Neural cell (in vitro differentiated cells): ENCODE data around the gene ACP4. TPM values are rescaled to one million over a fixed set of nuclear protein-coding genes. Genes with fewer than 3 reads are reported as not detected.
"Not testable (repeated sequence)": the region's sequence is repeated elsewhere in the genome, so short reads cannot be mapped to it uniquely, and the experiment has no call there.

Experiments used
- H2AFZ ChIP-seq: fragments of 200-600, 300-800 bp; sonication (generic), shearing (Covaris generic); 2 replicates; pipeline ENCODE4 v1.6.0; 2014; ENCODE audit warnings: low read depth, mild to moderate bottlenecking, antibody characterized with exemption, low read length, moderate library complexity
- H3F3A ChIP-seq: fragments of 200-600 bp; shearing (Covaris generic); 2 replicates; pipeline ENCODE4 v1.6.1; 2016; ENCODE audit warnings: mild to moderate bottlenecking, moderate library complexity, mixed read lengths, antibody characterized with exemption, low read length; ENCODE audit not compliant: insufficient read depth, poor library complexity, severe bottlenecking
- H3K27ac ChIP-seq: fragments of 200-600, 300-800 bp; sonication (generic), shearing (Covaris generic); 2 replicates; pipeline ENCODE4 v1.5.1; 2014; ENCODE audit warnings: mild to moderate bottlenecking, low read length, moderate library complexity
- H3K27me3 ChIP-seq: fragments of 300-800, 200-600 bp; sonication (generic), shearing (Covaris generic); 2 replicates; pipeline ENCODE4 v1.6.0; 2014; ENCODE audit warnings: mild to moderate bottlenecking, low read depth, low read length, moderate library complexity; ENCODE audit not compliant: insufficient read depth
- H3K36me3 ChIP-seq: fragments of 300-800, 200-600 bp; sonication (generic), shearing (Covaris generic); 2 replicates; pipeline ENCODE4 v1.5.1; 2014; ENCODE audit warnings: mild to moderate bottlenecking, antibody characterized with exemption, low read length, moderate library complexity; ENCODE audit not compliant: insufficient read depth
- H3K4me2 ChIP-seq: fragments of 300-800, 200-600 bp; sonication (generic), shearing (Covaris generic); 2 replicates; pipeline ENCODE4 v1.6.0; 2014; ENCODE audit warnings: mild to moderate bottlenecking, low read length
- H3K4me3 ChIP-seq: fragments of 300-800, 200-600 bp; sonication (generic), shearing (Covaris generic); 2 replicates; pipeline ENCODE4 v1.5.1; 2014; ENCODE audit warnings: mild to moderate bottlenecking, low read length, moderate library complexity
- H3K79me2 ChIP-seq: fragments of 200-600 bp; shearing (Covaris generic); replicated peaks from 2 replicates; pipeline ENCODE4 v1.6.0; 2014; ENCODE audit warnings: mild to moderate bottlenecking, low read length, moderate library complexity; ENCODE audit not compliant: insufficient read depth
- H3K9ac ChIP-seq: fragments of 300-800, 200-600 bp; sonication (generic), shearing (Covaris generic); 2 replicates; pipeline ENCODE4 v1.6.1; 2016; ENCODE audit warnings: mild to moderate bottlenecking, low read length, mixed read lengths
- H3K9me2 ChIP-seq: fragments of 200-600 bp; shearing (Covaris generic); 2 replicates; pipeline ENCODE4 v1.6.1; 2016; ENCODE audit warnings: mild to moderate bottlenecking, low read length, mixed read lengths; ENCODE audit not compliant: insufficient read depth
- H3K9me3 ChIP-seq: fragments of 200-600, 300-800 bp; sonication (generic), shearing (Covaris generic); 2 replicates; pipeline ENCODE4 v1.6.1; 2016; ENCODE audit warnings: mild to moderate bottlenecking, mixed run types, low read length, moderate library complexity, mixed read lengths
- H4K20me1 ChIP-seq: fragments of 200-600 bp; shearing (Covaris generic); 2 replicates; pipeline ENCODE4 v1.6.1; 2016; ENCODE audit warnings: mild to moderate bottlenecking, mixed run types; ENCODE audit not compliant: insufficient read depth
- CTCF ChIP-seq: fragments of 450-650 bp; IDR thresholded peaks from 2 replicates; pipeline ENCODE4 v1.5.1; 2014; ENCODE audit warnings: antibody characterized with exemption, mild to moderate bottlenecking, moderate library complexity; ENCODE audit not compliant: poor library complexity, severe bottlenecking
- EP300 ChIP-seq: fragments of 450-650 bp; conservative IDR thresholded peaks from 2 replicates; pipeline ENCODE4 v1.6.1; 2014; ENCODE audit warnings: antibody characterized with exemption, mild to moderate bottlenecking, moderate library complexity; ENCODE audit not compliant: poor library complexity, severe bottlenecking
- EZH2 ChIP-seq: fragments of 200-600, 300-800 bp; shearing (Covaris generic), sonication (generic); IDR thresholded peaks from 2 replicates; pipeline ENCODE4 v1.6.1; 2014; ENCODE audit warnings: antibody characterized with exemption, low read length, borderline replicate concordance, mild to moderate bottlenecking; ENCODE audit not compliant: insufficient read depth, poor library complexity, severe bottlenecking
- MXI1 ChIP-seq: fragments of 450-650 bp; conservative IDR thresholded peaks from 2 replicates; pipeline ENCODE4 v1.6.1; 2014; ENCODE audit warnings: antibody characterized with exemption, mild to moderate bottlenecking; ENCODE audit not compliant: poor library complexity, severe bottlenecking
- POLR2AphosphoS5 ChIP-seq: IDR thresholded peaks from 2 replicates; pipeline ENCODE4 v1.6.1; 2012
- RAD21 ChIP-seq: fragments of 450-650 bp; conservative IDR thresholded peaks from 2 replicates; pipeline ENCODE4 v1.6.1; 2014; ENCODE audit warnings: antibody characterized with exemption, mild to moderate bottlenecking, moderate library complexity
- REST ChIP-seq: IDR thresholded peaks from 2 replicates; pipeline ENCODE4 v1.6.1; 2012; ENCODE audit warnings: borderline replicate concordance
- SMC3 ChIP-seq: fragments of 450-650 bp; conservative IDR thresholded peaks from 2 replicates; pipeline ENCODE4 v1.6.1; 2014; ENCODE audit warnings: antibody characterized with exemption, mild to moderate bottlenecking, moderate library complexity; ENCODE audit not compliant: poor library complexity
- TAF1 ChIP-seq: IDR thresholded peaks from 2 replicates; pipeline ENCODE4 v1.6.1; 2012; ENCODE audit warnings: low read depth
- polyA plus RNA-seq: library from polyadenylated mRNA; depleted of rRNA; stranded (reverse); fragments of >200 nt; gene quantifications from 2 replicates; pipeline ENCODE4 v1.2.3, GENCODE V29; 2014

The ACP4 gene
- polyA plus RNA-seq, 1 donor from 2014 or later: not detected

GRCh38 chr19:50768277-50768676 is 21.9 kb upstream of the ACP4 start:
- no peaks in the 10 kb centered on the region for H3K79me2 ChIP-seq
- H3K9ac ChIP-seq: no peak overlapping the region
- H3K4me3 ChIP-seq: no peak overlapping the region
- no peaks in the 10 kb centered on the region for H3K36me3 ChIP-seq
- no peak overlapping the region for H3K27ac ChIP-seq
- H3K4me2 ChIP-seq: no peak overlapping the region
- no peaks in the 10 kb centered on the region for H3F3A ChIP-seq
- no peaks in the 10 kb centered on the region for H4K20me1 ChIP-seq
- TF ChIP-seq TAF1: no peak
- TF ChIP-seq MXI1: no peak
- no peak for TF ChIP-seq REST
- no peak for TF ChIP-seq SMC3
- H3K27me3 ChIP-seq: no peaks in the 10 kb centered on the region
- H3K9me2 ChIP-seq: no peaks in the 10 kb centered on the region
- H3K9me3 ChIP-seq: no peaks in the 10 kb centered on the region
- H2AFZ ChIP-seq: no peak overlapping the region

DNA sequence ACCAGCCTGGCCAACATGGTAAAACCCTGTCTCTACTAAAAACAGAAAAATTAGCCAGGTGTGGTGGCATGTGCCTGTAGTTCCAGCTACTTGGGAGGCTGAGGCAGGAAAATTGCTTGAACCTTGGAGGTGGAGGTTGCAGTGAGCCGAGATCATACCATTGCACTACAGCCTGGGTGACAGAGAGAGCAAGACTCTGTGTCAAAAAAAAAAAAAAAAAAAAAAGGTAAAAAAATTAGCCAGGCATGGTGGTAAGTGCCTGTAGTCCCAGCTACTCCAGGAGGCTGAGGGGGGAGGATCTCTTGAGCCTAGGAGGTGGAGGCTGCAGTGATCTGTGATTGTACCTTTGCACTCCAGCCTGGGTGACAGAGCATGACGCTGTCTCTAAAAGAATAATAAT is 20.1 kb upstream of the ACP4 start, which contains the start of gene GPR32:
TSS of gene GPR32 (plus strand) at position 301 of the 400 bp plus-strand sequence. CDS start 137 bp downstream, outside the sequence.
- not testable (repeated sequence) for H3K79me2 ChIP-seq, H3K4me2 ChIP-seq, H3K27me3 ChIP-seq, H2AFZ ChIP-seq, H3K9ac ChIP-seq, H3K9me2 ChIP-seq, H4K20me1 ChIP-seq, H3K36me3 ChIP-seq, H3K4me3 ChIP-seq, H3F3A ChIP-seq, H3K27ac ChIP-seq, H3K9me3 ChIP-seq

DNA sequence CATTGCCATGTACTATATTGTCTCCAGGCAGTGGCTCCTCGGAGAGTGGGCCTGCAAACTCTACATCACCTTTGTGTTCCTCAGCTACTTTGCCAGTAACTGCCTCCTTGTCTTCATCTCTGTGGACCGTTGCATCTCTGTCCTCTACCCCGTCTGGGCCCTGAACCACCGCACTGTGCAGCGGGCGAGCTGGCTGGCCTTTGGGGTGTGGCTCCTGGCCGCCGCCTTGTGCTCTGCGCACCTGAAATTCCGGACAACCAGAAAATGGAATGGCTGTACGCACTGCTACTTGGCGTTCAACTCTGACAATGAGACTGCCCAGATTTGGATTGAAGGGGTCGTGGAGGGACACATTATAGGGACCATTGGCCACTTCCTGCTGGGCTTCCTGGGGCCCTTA is 19.3 kb upstream of the ACP4 start:
- Histone ChIP-seq H3K36me3 (no peaks in the 10 kb centered on the region), H3K27me3 (no peaks in the 10 kb centered on the region)
- TF ChIP-seq SMC3 (no peak), EP300 (no peak), REST (no peak), POLR2AphosphoS5 (no peak), MXI1 (no peak), RAD21 (no peak), TAF1 (no peak), EZH2 (no peak), CTCF (no peak)

More for the DNA sequence above, 19.3 kb upstream of the ACP4 start:
- H3K4me2 ChIP-seq: no peak overlapping the region
- H3F3A ChIP-seq: no peaks in the 10 kb centered on the region
- H3K27ac ChIP-seq: no peak overlapping the region
- no peaks in the 10 kb centered on the region for H4K20me1 ChIP-seq
- H3K9me3 ChIP-seq: no peaks in the 10 kb centered on the region
- no peak overlapping the region for H2AFZ ChIP-seq
- H3K79me2 ChIP-seq: no peaks in the 10 kb centered on the region
- H3K4me3 ChIP-seq: no peak overlapping the region
- no peak overlapping the region for H3K9ac ChIP-seq
- H3K9me2 ChIP-seq: no peaks in the 10 kb centered on the region
